Measurements from ENCODE around the gene ESYT2.

Gene ESYT2

GRCh38 chr7:158805414-158805813, 23.9 kb downstream of the ESYT2 start:
- no peak for DNase-seq (ENCODE audit: low read depth, low spot score)

DNA sequence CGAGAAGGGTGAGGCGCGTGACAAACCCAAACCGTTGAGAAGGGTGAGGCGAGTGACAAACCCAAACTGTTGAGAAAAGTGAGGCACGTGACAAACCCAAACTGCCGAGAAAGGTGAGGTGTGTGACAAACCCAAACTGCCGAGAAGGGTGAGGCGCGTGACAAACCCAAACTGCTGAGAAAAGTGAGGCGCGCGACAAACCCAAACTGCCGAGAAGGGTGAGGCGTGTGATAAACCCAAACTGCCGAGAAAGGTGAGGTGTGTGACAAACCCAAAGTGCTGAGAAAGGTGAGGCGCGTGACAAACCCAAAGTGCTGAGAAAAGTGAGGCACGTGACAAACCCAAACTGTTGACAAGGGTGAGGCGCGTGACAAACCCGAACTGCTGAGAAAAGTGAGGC, 25.0 kb downstream of the ESYT2 start:
- no peak for DNase-seq (ENCODE audit: low read depth, low spot score)

- DNase-seq (ENCODE audit: low read depth, low spot score) = no peak
Measured at GRCh38 chr7:158803367-158803969, 25.8 kb downstream of the ESYT2 start.

DNA sequence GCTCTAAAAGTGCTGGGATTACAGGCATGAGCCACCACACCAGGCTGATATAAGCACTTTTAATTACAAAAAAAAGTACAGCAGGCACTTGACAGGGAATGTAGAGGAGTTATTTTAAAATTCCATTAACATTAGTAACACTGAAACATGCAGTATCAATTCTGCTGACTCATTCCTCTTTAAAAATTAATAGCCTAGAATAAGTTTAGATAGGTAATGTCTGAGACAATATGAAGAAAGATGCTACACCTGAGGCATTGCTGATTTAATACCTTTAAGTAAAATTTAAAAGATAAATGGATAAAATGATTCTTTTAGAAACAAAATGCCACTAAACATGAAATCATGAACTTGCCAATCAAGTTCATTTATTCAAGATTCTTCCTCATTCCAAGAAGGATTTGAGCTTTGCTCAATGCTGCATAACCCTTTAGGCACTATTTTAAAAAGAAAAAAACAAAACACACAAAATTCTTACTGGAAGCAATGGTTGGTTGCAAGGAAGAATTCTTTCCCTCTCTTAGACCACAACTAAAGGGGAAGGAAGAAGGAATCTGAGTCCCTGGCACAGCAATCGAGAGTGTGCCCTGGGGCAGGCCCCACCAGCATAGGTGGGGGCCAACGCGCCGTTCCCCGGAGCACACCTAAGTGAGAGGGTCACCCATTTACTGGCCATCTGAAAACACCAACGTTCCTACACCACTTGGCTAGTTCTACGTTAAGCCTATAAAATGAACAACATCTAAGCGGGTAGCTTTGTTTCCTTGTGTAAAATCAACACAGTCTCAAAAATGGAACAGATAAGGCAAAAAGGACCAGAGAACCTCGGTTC, 26.6 kb downstream of the ESYT2 start:
- DNase-seq (ENCODE audit: low read depth, low spot score) = no peak

DNA sequence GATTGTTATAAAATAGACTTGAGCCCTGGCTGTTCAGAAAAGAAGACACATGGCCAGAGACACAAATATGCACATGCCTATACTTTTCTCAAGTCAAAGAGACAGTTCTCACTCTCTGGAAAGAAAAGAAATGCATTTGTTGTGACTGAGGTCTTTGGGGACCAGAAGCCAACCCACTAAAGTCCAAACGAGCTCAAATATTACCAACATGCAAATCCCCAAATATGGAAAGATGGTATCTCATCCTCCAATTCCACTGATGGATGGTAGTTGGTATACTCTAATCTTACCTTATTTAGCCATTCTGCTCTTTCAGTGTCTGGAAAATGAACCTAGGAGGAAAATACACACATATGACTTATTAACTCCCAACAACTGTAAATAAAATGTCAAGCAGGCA, 30.6 kb downstream of the ESYT2 start:
- no peak for DNase-seq (ENCODE audit: low read depth, low spot score)

- DNase-seq (ENCODE audit: low read depth, low spot score) = no peak
Measured at GRCh38 chr7:158796667-158797066, 32.6 kb downstream of the ESYT2 start.

GRCh38 chr7:158795272-158795671, 34.0 kb downstream of the ESYT2 start:
- DNase-seq (ENCODE audit: low read depth, low spot score) = no peak

DNA sequence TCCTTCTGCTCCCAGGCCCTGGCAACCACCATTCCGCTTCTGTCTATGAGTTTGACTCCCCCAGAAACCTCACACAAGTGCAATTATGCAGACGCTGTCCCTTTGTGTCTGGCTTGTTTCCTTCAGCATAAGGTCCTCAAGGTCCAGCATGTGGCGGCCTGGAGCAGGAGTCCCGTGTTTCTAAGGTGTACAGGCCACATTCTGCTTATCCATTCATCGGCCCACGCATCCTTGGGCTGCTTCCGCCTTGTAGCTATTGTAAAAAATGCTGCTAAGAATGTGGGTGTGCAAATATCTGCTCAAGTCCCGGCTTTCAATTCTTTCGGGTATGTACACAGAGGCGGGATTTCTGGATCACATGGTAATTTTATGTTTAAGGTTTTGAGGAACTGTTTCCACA, 38.2 kb downstream of the ESYT2 start:
- DNase-seq (ENCODE audit: low read depth, low spot score) = no peak

DNA sequence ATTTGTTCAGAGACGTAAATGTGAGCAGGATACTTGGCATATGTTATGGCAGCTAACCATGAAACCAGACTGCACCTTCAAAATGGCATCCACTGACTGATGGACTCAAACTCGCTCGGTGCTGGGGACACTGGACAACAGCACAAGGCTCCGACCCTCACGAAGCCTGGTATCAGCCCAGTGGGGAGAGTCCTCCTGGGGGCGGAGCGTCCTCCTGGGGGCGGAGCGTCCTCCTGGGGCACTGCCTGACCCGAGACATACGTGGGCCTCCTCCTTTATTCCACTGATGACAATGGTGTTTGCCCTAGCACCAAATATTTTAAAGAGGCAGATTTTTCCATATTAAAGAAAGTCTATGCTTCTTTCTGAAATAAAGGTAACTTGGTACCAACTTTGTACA, 39.5 kb downstream of the ESYT2 start:
- no peak for DNase-seq (ENCODE audit: low read depth, low spot score)

- no peak for DNase-seq (ENCODE audit: low read depth, low spot score)
Measured at GRCh38 chr7:158786898-158787297, 42.4 kb downstream of the ESYT2 start.

DNA sequence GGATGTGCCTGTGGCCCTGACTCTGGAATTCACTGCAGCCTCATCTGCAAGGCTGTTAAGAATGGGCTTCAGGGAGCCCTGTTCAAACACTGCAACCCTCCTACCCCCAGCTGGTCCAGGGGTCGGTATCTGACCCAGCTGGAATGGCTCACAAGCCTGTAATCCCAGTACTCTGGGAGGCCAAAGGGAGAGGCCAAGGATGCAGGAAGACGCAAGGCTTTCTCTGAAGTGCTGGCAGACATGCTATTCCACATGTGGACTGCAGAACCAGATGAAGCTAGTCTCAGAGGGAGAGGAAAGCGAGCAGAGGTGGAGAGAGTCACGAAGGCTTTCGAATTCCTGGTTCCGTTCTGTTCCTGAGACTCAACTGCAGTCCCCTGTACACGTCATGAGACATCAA, 45.0 kb downstream of the ESYT2 start:
- no peak for DNase-seq (ENCODE audit: low read depth, low spot score)

- DNase-seq (ENCODE audit: low read depth, low spot score) = no peak
Measured at GRCh38 chr7:158783595-158783994, 45.7 kb downstream of the ESYT2 start.

DNA sequence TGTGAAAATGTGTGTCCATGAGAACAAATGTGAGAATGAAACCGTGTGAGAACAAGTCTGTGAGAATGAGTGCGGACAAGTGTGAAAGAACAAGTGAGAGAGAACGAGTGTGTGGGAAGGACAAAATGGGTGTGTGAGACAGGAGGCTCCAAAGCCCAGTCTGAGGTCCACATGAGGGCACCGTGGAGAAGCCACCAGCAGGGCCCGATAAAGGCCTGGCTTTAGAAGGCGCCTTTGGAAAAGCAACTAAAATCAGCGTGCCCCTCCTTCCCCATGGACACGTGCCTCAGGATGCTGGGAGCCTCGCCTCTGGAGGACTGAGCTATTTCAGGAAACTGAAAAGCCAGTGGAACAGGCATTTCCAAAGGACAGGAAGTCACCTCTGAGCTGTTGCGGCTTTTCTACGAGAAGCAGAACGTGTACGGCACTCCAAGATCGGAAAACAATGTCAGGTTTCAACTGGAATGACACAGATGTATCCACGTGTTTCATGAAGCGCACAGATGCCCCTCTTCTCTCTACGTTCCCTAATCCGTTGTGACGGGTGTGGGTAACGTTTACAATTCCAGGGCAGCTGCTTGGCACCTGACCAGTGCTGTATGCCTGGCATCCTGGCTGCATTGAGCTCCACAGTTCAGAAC, 46.4 kb downstream of the ESYT2 start:
- DNase-seq (ENCODE audit: low read depth, low spot score) = no peak

DNA sequence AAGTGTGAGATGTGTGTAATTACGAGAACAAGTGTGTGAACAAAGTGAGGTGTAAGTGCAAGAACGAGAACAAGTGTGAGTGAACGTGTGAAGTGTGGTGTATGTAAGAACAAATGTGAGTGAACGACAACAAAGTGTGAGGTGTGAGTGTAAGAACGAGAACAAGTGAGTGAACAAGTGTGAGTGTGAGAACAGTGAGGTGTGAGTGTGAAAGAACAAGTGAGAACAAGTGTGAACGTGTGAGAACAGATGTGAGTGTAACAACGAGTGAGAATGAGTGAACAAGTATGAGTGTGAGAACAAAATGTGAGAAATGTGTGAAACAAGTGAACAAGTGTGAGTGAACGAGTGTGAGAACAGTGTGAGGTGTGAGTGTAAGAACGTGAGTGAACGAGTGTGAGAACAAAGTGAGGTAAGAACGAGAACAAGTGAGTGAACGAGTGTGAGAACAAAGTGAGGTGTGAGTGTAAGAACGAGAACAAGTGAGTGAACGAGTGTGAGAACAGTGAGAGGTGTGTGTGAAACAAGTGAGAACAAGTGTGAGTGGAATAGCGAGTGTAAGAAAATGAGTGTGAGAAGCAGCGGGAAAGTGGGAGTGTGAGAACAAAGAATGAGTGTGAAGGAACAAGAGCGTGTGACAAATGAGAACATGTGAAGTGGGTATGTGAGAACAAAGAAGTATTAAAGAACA, 47.2 kb downstream of the ESYT2 start:
- DNase-seq (ENCODE audit: low read depth, low spot score) = no peak

GRCh38 chr7:158781217-158781973, 47.9 kb downstream of the ESYT2 start:
- no peak for DNase-seq (ENCODE audit: low read depth, low spot score)

DNA sequence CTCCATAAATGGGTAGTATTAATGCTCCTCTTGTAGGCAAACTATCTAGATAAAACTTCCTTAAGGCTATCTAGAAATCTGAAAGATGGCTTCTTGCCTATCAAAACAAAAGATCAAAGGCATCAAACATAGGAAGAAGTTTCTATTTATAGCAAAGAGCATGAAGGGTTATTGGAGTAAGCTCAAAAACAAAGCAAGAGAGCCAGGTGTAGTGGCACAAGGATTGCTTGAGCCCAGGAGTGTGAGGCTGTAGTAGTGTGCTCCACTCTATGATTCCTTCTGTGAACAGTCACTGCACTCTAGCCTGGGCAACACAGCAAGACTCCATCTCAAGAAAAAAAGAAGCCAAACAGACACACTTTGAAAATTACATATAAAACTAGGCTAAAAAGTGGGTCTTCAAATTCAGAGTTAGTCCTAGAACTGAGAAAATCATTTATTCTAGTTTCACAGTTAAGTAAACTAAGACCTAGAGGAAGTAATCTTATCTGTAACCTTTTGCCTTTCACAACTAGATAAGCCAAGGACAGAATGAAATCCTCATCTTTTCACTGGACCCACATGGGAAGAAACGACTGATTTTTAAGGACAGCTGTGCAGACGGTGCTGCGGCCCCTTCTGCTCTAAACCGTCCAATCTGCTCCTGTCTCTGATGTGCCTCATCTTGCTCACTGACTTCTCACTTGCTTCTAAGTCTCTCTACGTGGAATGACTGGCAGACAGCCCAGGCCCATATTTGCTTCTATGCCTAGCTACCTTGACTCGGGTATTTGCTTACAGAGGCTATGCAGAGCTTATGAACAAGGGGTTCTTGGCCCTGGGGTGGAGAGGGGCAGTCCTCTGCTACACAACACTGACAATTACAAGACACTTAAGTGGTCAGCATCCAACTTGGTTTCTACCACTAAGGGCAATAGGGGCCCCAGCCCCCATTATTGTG, 50.0 kb downstream of the ESYT2 start:
- no peak for DNase-seq (ENCODE audit: low read depth, low spot score)

DNA sequence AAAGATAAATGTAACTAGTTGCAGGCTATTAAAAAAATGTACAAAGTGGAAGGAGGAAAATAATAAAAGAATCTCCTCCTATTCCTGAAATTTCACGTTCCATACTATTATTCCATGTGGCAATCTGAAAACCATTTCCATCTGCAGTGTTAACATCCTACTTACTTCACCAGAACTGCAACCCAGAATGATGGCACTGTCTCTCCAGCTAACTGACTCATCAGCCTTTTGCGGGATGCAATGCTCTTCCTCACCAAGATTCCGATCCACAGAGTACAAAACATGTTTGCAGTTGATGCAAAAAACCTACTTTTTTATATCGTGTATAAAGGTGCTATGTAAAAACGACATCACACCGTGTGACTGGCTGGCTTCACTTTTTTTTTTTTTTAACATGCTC, 50.8 kb downstream of the ESYT2 start:
- DNase-seq (ENCODE audit: low read depth, low spot score) = no peak

- DNase-seq (ENCODE audit: low read depth, low spot score) = no peak
Measured at GRCh38 chr7:158777793-158778192, 51.5 kb downstream of the ESYT2 start.

DNA sequence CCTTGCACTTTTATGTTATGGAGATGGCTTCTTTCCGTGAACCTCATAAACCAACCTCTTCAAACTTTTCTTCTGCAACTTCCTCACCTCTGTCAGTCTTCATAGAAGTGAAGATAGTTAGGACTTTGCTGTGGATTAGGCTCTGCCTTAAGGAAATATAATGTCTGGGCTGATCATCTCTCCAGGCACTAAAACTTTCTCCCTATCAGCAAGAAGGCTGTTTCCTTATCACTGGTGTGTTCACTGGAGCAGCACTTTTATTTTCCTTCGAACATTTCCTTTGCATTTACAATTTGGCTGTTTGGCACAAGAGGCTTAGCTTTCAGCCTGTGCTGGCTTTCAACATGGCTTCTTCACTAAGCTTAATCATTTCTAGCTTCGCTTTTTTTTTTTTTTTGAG, 52.8 kb downstream of the ESYT2 start:
- no peak for DNase-seq (ENCODE audit: low read depth, low spot score)

GRCh38 chr7:158774952-158775351, 54.4 kb downstream of the ESYT2 start:
- DNase-seq (ENCODE audit: low read depth, low spot score) = no peak

- no peak for DNase-seq (ENCODE audit: low read depth, low spot score)
Measured at GRCh38 chr7:158772916-158773315, 56.4 kb downstream of the ESYT2 start.

All from activated naive CD8-positive, alpha-beta T cell treated with anti-CD3 and anti-CD28 coated beads, Interleukin-2, amount 50 U/mL, for 16 hours (primary cell).